B cell (primary cell): ENCODE data around the gene NPTXR. TPM values are rescaled to one million over a fixed set of nuclear protein-coding genes. Genes with fewer than 3 reads are reported as not detected.

Experiments
- ATAC-seq: fragments of 200-7000 bp; cut with Tn5 transposase; one replicate; pipeline ENCODE4 v1.10.0; 2021; ENCODE audit warnings: low read depth, mild to moderate bottlenecking, moderate number of reproducible peaks, moderate library complexity
- CTCF ChIA-PET: fragments of 350-600 bp; sonication (Branson Sonifier 250); formaldehyde crosslinking; loops from one replicate; lab custom pipeline; 2021; ENCODE audit warnings: antibody characterized with exemption, inconsistent platforms; lab: Charles Lee
- POLR2A ChIA-PET: fragments of 350-600 bp; sonication (Branson Sonifier 250); formaldehyde crosslinking; loops from one replicate; lab custom pipeline; 2021; ENCODE audit warnings: antibody characterized with exemption; lab: Charles Lee
- DNase-seq: peaks from one replicate; pipeline ENCODE4 v3.0.0; 2013
- H2AFZ ChIP-seq: 2 replicates; pipeline ENCODE4 v1.6.1; 2012; ENCODE audit warnings: mild to moderate bottlenecking, low read depth, low read length; ENCODE audit not compliant: insufficient read depth, poor library complexity, severe bottlenecking
- H3K27ac ChIP-seq, 2 donors: 1 replicate in 1 of 2; 2 replicates in 1 of 2; pipeline ENCODE4 v1.5.1; 2012 to 2013; ENCODE audit warnings: low read length in 2 of 2, mild to moderate bottlenecking in 2 of 2, moderate library complexity in 1 of 2
- H3K27me3 ChIP-seq, 4 experiments: fragments of 200-600 bp in 1 of 4; sonication (generic) in 1 of 4; replicated peaks in 1 of 4; 1 replicate in 2 of 4; 2 replicates in 2 of 4; pipeline versions ENCODE4 v1.6.1 to v1.7.0; 2013 to 2016; ENCODE audit warnings: low read length in 3 of 4, mild to moderate bottlenecking in 2 of 4, mixed read lengths in 1 of 4, moderate library complexity in 1 of 4; ENCODE audit not compliant: insufficient read depth in 4 of 4, control insufficient read depth in 3 of 4; ENCODE audit errors: control extremely low read depth in 1 of 4
- H3K36me3 ChIP-seq, 2 experiments: replicated peaks in 1 of 2; 1 replicate in 1 of 2; 2 replicates in 1 of 2; pipeline versions ENCODE4 v1.6.1 to v1.7.1; 2013; ENCODE audit warnings: low read length in 1 of 2; ENCODE audit not compliant: insufficient read depth in 2 of 2, control insufficient read depth in 1 of 2; ENCODE audit errors: control extremely low read depth in 1 of 2, extremely low read depth in 1 of 2
- H3K4me1 ChIP-seq, 2 donors: fragments of 200-600 bp in 1 of 2; sonication (generic) in 1 of 2; 1 replicate in 1 of 2; 2 replicates in 1 of 2; pipeline versions ENCODE4 v1.5.1 to v1.6.1; 2013 to 2017; ENCODE audit warnings: low read length in 2 of 2; ENCODE audit not compliant: control insufficient read depth in 2 of 2, insufficient read depth in 2 of 2
- H3K4me2 ChIP-seq: replicated peaks from 2 replicates; pipeline ENCODE3; 2012; ENCODE audit warnings: mild to moderate bottlenecking, low read depth, low read length; ENCODE audit not compliant: poor library complexity, severe bottlenecking
- H3K4me3 ChIP-seq, 5 experiments: fragments of 200-600 bp in 1 of 5; sonication (generic) in 1 of 5; 1 replicate in 3 of 5; 2 replicates in 2 of 5; pipeline versions ENCODE4 v1.5.1 to v1.7.0; 2011 to 2016; ENCODE audit warnings: low read length in 4 of 5, mild to moderate bottlenecking in 4 of 5, low read depth in 2 of 5, control low read depth in 1 of 5, moderate library complexity in 1 of 5; ENCODE audit not compliant: insufficient read depth in 1 of 5; ENCODE audit errors: control extremely low read depth in 1 of 5, extremely low read depth in 1 of 5
- H3K79me2 ChIP-seq: fragments of 200-600 bp; sonication (generic); one replicate; pipeline ENCODE4 v1.6.0; 2016; ENCODE audit warnings: low read length; ENCODE audit not compliant: control insufficient read depth, insufficient read depth
- H3K9ac ChIP-seq: fragments of 200-600 bp; sonication (generic); 2 replicates; pipeline ENCODE4 v1.6.1; 2017; ENCODE audit warnings: mild to moderate bottlenecking, low read length, moderate library complexity
- H3K9me3 ChIP-seq, 3 donors: one replicate each; pipeline versions ENCODE4 v1.6.1 to v1.7.1; 2013; ENCODE audit warnings: low read length in 2 of 3; ENCODE audit not compliant: control insufficient read depth in 2 of 3, insufficient read depth in 1 of 3; ENCODE audit errors: control extremely low read depth in 1 of 3
- H4K20me1 ChIP-seq: 2 replicates; pipeline ENCODE4 v1.6.0; 2012; ENCODE audit warnings: mild to moderate bottlenecking, low read length; ENCODE audit not compliant: insufficient read depth, control insufficient read depth, poor library complexity, severe bottlenecking
- H3K27ac Mint-ChIP-seq: one replicate; pipeline ENCODE4 v1.8.0; 2021; ENCODE audit warnings: mixed read lengths
- H3K27me3 Mint-ChIP-seq: one replicate; pipeline ENCODE4 v1.8.0; 2021; ENCODE audit warnings: mixed read lengths
- H3K4me1 Mint-ChIP-seq: one replicate; pipeline ENCODE4 v1.8.0; 2021; ENCODE audit warnings: mixed read lengths
- H3K4me3 Mint-ChIP-seq: one replicate; pipeline ENCODE4 v1.8.0; 2021; ENCODE audit warnings: mixed read lengths
- H3K9me3 Mint-ChIP-seq: one replicate; pipeline ENCODE4 v1.8.0; 2022; ENCODE audit warnings: mixed read lengths; ENCODE audit not compliant: insufficient read depth
- EZH2 ChIP-seq: IDR thresholded peaks from 2 replicates; pipeline ENCODE4 v1.6.1; 2012; ENCODE audit warnings: borderline replicate concordance, low read depth, mild to moderate bottlenecking, moderate library complexity, low read length; ENCODE audit not compliant: insufficient read depth, poor library complexity, severe bottlenecking
- WGBS: methylation state at CpG from one replicate; pipeline ENCODE4 v1.1.5; 2013; ENCODE audit warnings: missing lambda C conversion rate; ENCODE audit not compliant: insufficient coverage; 5-methylcytosine and 5-hydroxymethylcytosine counted together
- intact Hi-C: fragments of 100-400 bp; cut with micrococcal nuclease; formaldehyde crosslinking; loops from one replicate; pipeline ENCODE4 v1.10.0; 2022
- polyA plus RNA-seq: library from polyadenylated mRNA; depleted of rRNA; stranded (reverse); fragments of >200 nt; gene quantifications from 2 replicates; pipeline ENCODE4 v1.2.3, GENCODE V29; 2012
- total RNA-seq, 2 donors: library from RNA; stranded (reverse); fragments of 120-200 nt in 1 of 2; gene quantifications; 1 replicate in 1 of 2; 2 replicates in 1 of 2; pipeline versions ENCODE4 v1.2.3 to v1.2.4, GENCODE V29; 2013 to 2022
- TF ChIP-seq, protein P1 (sequence below): fragments of 200-600 bp; IDR thresholded peaks from one replicate; pipeline ENCODE4 v1.8.0; 2022; ENCODE audit warnings: antibody characterized with exemption, mild to moderate bottlenecking

The NPTXR gene
- total and polyA plus RNA-seq, 2 donors (not counting 1 experiment from before 2014, with no cell fraction given), result 0.16 to 0.71 TPM

DNA sequence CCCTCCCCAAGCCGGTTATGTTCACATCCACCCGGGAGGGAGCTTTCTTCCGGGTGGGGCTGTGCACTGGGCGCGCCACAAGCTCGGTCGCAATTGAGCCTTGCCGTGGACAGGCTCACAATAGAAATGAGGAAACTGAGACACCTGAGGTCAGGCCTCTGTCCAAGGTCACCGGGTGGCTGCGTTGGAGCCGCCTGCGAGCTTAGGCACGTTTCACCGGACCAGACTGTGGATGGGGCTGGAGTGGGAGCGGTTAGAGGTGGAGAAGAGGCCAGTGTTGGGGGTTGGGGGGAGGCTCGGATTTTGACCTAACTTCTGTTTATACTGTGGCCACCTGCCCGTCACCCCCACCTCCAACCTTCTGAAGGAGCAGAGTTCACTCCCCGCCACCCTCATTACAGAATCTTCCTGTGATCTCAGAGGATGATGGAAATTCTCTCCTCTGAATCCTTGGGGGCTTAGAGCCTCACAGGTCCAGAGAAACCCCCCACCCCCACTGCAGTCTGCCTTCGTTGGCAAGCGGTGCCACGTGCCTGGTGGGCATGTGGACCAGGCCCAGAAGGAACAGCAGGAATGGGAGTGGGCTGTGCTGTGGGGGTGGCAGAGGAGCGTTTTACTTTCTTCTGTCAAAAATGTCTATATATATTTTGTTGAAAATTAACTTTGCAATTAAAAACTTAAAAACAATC is 631 bp upstream of the NPTXR start:
- Histone ChIP-seq H3K27ac (no peak overlapping the region), H3K4me3 (peak overlapping the region in 2 of 5 experiments; percentile 26 to 29), H3K9ac (peak overlapping the region; percentile 37), H3K79me2 (no peaks in the 10 kb centered on the region), H3K36me3 (no peaks in the 10 kb centered on the region), H3K27me3 (peaks cover 0 to 59% (median 27%) of the 10 kb centered on the region in 4 experiments), H3K4me2 (peak overlapping the region; percentile 81), H2AFZ (peak overlapping the region; percentile 44), H3K4me1 (peaks cover 6 to 13% of the 10 kb centered on the region in 2 donors), H3K9me3 (no peaks in the 10 kb centered on the region), H4K20me1 (no peaks in the 10 kb centered on the region)
- POLR2A ChIA-PET, result interaction anchor here (1.5 kb wide), 1 partner anchor 163 kb away, joined by 3 read pairs; the partner anchor contains the start of gene TOMM22
- CTCF ChIA-PET, result interaction anchor here (0.9 to 2.1 kb wide), 6 partner anchors 11 to 120 kb away, joined by 3 to 12 read pairs (median 6); no protein-coding TSS in a partner anchor
- Mint-ChIP-seq H3K27ac (peak overlapping the region; percentile 32), H3K4me1 (peaks cover 11% of the 10 kb centered on the region), H3K27me3 (peaks cover 60% of the 10 kb centered on the region), H3K4me3 (peak overlapping the region; percentile 60), H3K9me3 (no peaks in the 10 kb centered on the region)
- DNase-seq (peak; percentile 26), ATAC-seq (no peak)
- TF ChIP-seq EZH2, result no peak
- TF ChIP-seq, protein P1, sequence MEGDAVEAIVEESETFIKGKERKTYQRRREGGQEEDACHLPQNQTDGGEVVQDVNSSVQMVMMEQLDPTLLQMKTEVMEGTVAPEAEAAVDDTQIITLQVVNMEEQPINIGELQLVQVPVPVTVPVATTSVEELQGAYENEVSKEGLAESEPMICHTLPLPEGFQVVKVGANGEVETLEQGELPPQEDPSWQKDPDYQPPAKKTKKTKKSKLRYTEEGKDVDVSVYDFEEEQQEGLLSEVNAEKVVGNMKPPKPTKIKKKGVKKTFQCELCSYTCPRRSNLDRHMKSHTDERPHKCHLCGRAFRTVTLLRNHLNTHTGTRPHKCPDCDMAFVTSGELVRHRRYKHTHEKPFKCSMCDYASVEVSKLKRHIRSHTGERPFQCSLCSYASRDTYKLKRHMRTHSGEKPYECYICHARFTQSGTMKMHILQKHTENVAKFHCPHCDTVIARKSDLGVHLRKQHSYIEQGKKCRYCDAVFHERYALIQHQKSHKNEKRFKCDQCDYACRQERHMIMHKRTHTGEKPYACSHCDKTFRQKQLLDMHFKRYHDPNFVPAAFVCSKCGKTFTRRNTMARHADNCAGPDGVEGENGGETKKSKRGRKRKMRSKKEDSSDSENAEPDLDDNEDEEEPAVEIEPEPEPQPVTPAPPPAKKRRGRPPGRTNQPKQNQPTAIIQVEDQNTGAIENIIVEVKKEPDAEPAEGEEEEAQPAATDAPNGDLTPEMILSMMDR, result no peak
- intact Hi-C loops, result loop anchor here (5.0 kb wide), 1 partner anchor 87 kb away; the partner anchor contains the start of gene SUN2
- WGBS, result 7% methylated on average over 11 of the region's 22 CpGs
